ENCODE measurements around the gene NPC1L1. TPM values are rescaled to one million over a fixed set of nuclear protein-coding genes. Genes with fewer than 3 reads are reported as not detected.
A peak's percentile ranks its signal among the peaks of the same experiment; 100 is the strongest.
"Not testable (repeated sequence)": the region's sequence is repeated elsewhere in the genome, so short reads cannot be mapped to it uniquely, and the experiment has no call there.

The NPC1L1 gene
- total RNA-seq, 1 donor from 2014 or later: not detected

GRCh38 chr7:44573464-44574286 lies 32.5 kb upstream of the NPC1L1 start, which contains the start of gene DDX56:
Gene DDX56, minus strand, starts transcription at chr7:44573908. Its CDS starts 13 bp downstream, at chr7:44573895.
- Mint-ChIP-seq H3K27ac (peak within 1 kb of the TSS; percentile 95), H3K36me3 (ENCODE audit: low read depth) (peaks cover 57% of the 10 kb centered on the region), H3K9me3 (no peaks in the 10 kb centered on the region), H3K4me1 (ENCODE audit: low read depth) (peaks cover 32% of the 10 kb centered on the region), H3K27me3 (ENCODE audit: insufficient read depth) (no peaks in the 10 kb centered on the region), H3K4me3 (peak within 1 kb of the TSS; percentile 88)
- intact Hi-C loops (cut with micrococcal nuclease): loop anchor here (1.0 to 2.0 kb wide), 7 partner anchors 9 to 491 kb away; partner anchors contain the start of genes H2AZ2, NUDCD3, OGDH and POLM
- peak; percentile 93 for DNase-seq (ENCODE audit: low spot score)

DNA sequence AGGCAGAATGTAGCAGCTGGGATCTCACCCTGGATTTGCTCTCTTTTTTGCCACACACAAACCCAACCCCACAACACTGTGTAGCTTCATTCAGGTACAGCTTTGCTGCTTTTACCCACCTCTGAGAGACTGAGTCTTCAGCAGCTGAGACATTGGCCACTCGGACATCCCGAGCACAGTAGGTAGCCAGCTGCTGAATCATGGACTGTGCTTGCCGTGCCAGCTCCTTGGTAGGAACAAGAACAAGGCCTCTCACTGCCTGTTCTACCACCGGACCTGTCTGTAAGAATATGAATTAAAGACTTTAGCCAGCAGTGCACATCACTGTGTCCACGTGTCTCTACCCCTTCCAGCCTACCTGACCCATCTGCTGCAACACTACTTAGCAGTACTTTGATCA lies 31.6 kb upstream of the NPC1L1 start:
- Mint-ChIP-seq H3K27ac (peak overlapping the region; percentile 95), H3K27me3 (ENCODE audit: insufficient read depth) (no peaks in the 10 kb centered on the region), H3K4me3 (peak overlapping the region; percentile 88), H3K36me3 (ENCODE audit: low read depth) (peaks cover 65% of the 10 kb centered on the region), H3K4me1 (ENCODE audit: low read depth) (peaks cover 32% of the 10 kb centered on the region), H3K9me3 (no peaks in the 10 kb centered on the region)
- no peak for DNase-seq (ENCODE audit: low spot score)
- intact Hi-C loops (cut with micrococcal nuclease): loop anchor here (1.0 kb wide), 1 partner anchor 276 kb away; the partner anchor contains the start of gene H2AZ2

DNA sequence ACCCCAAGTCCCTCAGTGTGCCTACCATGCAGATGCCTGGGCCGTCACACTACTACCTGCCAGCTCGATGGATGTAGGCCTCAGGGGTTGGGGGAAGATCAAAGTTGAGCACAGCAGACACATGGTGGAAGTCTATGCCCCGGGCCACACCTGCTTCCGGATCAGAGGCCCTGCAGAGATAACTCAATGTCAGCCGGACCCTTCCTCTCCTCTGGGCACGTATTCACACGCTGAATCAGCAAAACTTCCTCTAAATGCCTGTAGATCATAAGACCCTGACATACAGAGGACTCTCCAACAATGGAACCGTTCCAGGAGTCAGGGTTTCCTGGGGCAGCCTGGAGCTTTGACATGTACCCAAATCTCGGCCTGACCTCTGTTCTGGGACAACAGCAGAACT lies 28.8 kb upstream of the NPC1L1 start:
- Mint-ChIP-seq H3K36me3 (ENCODE audit: low read depth) (peaks cover 74% of the 10 kb centered on the region), H3K27me3 (ENCODE audit: insufficient read depth) (no peaks in the 10 kb centered on the region), H3K9me3 (no peaks in the 10 kb centered on the region), H3K27ac (no peak overlapping the region), H3K4me3 (no peak overlapping the region), H3K4me1 (ENCODE audit: low read depth) (peaks cover 21% of the 10 kb centered on the region)
- no peak for DNase-seq (ENCODE audit: low spot score)
- intact Hi-C loops (cut with micrococcal nuclease): loop anchor here (5.0 kb wide), 1 partner anchor 548 kb away; no protein-coding TSS in a partner anchor

GRCh38 chr7:44568771-44569560 lies 27.8 kb upstream of the NPC1L1 start:
- Mint-ChIP-seq H3K27me3 (ENCODE audit: insufficient read depth) (no peaks in the 10 kb centered on the region), H3K4me3 (no peak overlapping the region), H3K36me3 (ENCODE audit: low read depth) (peaks cover 80% of the 10 kb centered on the region), H3K27ac (no peak overlapping the region), H3K4me1 (ENCODE audit: low read depth) (peaks cover 11% of the 10 kb centered on the region), H3K9me3 (no peaks in the 10 kb centered on the region)
- no peak for DNase-seq (ENCODE audit: low spot score)
- intact Hi-C loops (cut with micrococcal nuclease): loop anchor here (5.0 kb wide), 1 partner anchor 547 kb away; no protein-coding TSS in a partner anchor

- Mint-ChIP-seq H3K36me3 (ENCODE audit: low read depth) (peaks cover 79% of the 10 kb centered on the region), H3K27me3 (ENCODE audit: insufficient read depth) (no peaks in the 10 kb centered on the region), H3K9me3 (no peaks in the 10 kb centered on the region), H3K27ac (no peak overlapping the region), H3K4me1 (ENCODE audit: low read depth) (peaks cover 8% of the 10 kb centered on the region), H3K4me3 (no peak overlapping the region)
- intact Hi-C loops (cut with micrococcal nuclease): loop anchor here (5.0 kb wide), 1 partner anchor 546 kb away; no protein-coding TSS in a partner anchor
- DNase-seq (ENCODE audit: low spot score): no peak
Measured at GRCh38 chr7:44567884-44568283, 26.8 kb upstream of the NPC1L1 start.

DNA sequence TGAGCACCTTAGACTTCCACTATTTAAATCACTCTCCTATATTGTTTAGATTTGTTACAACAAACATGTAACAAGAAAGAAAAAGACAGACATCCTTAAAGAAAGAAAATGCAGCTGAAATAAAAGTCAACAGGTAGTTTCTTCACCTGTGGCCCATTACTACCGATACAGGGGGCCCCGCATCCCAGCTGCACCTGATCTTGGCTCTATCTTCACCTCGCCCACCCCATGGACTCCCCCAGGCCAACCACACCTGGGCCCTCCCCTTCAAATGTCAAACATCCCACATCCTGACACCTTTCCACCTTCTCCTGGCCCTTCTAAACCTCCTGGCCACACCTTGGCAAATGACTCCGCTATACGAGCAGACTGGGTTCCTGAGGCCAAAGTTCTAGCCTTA lies 25.6 kb upstream of the NPC1L1 start:
- H3K9me3 Mint-ChIP-seq: no peaks in the 10 kb centered on the region
- H3K36me3 Mint-ChIP-seq (ENCODE audit: low read depth): peaks cover 67% of the 10 kb centered on the region
- DNase-seq (ENCODE audit: low spot score): no peak
- intact Hi-C loops (cut with micrococcal nuclease): loop anchor here (5.0 kb wide), 1 partner anchor 544 kb away; no protein-coding TSS in a partner anchor
- H3K4me1 Mint-ChIP-seq (ENCODE audit: low read depth): no peaks in the 10 kb centered on the region
- no peak overlapping the region for H3K27ac Mint-ChIP-seq
- no peaks in the 10 kb centered on the region for H3K27me3 Mint-ChIP-seq (ENCODE audit: insufficient read depth)
- H3K4me3 Mint-ChIP-seq: no peak overlapping the region

- H3K27ac Mint-ChIP-seq: no peak overlapping the region
- intact Hi-C loops (cut with micrococcal nuclease): loop anchor here (1.0 to 5.0 kb wide), 2 partner anchors 325 to 544 kb away; no protein-coding TSS in a partner anchor
- no peaks in the 10 kb centered on the region for H3K4me1 Mint-ChIP-seq (ENCODE audit: low read depth)
- no peaks in the 10 kb centered on the region for H3K27me3 Mint-ChIP-seq (ENCODE audit: insufficient read depth)
- H3K9me3 Mint-ChIP-seq: no peaks in the 10 kb centered on the region
- H3K36me3 Mint-ChIP-seq (ENCODE audit: low read depth): peaks cover 60% of the 10 kb centered on the region
- no peak overlapping the region for H3K4me3 Mint-ChIP-seq
- DNase-seq (ENCODE audit: low spot score): no peak
Measured at GRCh38 chr7:44565795-44566559, 24.8 kb upstream of the NPC1L1 start.

DNA sequence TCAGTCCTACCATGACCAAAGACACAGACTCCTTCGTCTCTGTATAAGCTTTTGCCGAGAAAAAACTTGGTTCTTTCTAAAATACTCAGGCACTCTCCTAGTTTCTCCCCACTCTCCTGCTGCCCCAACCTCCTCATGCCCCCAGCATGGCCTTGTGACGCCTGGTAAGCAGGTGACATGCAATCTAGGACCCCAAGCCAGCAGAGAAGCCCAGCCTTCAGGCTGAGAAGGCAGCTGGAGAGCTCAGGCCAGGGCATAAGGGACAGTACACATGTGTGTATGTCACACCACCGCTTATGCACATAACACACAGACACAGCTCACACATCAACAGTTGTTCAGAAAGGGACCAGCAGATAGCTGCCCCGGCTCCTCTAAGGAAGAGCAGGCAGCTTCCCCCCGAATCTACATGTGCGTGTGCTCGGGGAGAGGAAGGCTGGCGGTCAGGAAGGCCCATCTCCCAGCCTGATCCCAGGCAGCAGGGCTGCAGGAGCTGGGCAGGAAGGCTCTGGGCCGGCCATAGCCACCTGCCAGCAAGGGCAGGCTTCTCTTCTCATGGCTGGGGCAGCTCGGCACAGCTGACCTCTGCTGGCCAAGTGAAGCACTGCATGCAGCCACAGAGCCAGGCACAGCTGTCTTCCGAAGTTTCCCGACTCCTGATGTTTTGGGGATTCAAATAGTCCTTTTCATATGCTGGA lies 24.1 kb upstream of the NPC1L1 start:
- Mint-ChIP-seq H3K36me3 (ENCODE audit: low read depth) (peaks cover 55% of the 10 kb centered on the region), H3K4me3 (no peak overlapping the region), H3K27ac (no peak overlapping the region), H3K9me3 (no peaks in the 10 kb centered on the region), H3K4me1 (ENCODE audit: low read depth) (no peaks in the 10 kb centered on the region), H3K27me3 (ENCODE audit: insufficient read depth) (no peaks in the 10 kb centered on the region)
- peak; percentile 45 for DNase-seq (ENCODE audit: low spot score)
- intact Hi-C loops (cut with micrococcal nuclease): loop anchor here (1.0 to 5.0 kb wide), 2 partner anchors 324 to 543 kb away; no protein-coding TSS in a partner anchor

DNA sequence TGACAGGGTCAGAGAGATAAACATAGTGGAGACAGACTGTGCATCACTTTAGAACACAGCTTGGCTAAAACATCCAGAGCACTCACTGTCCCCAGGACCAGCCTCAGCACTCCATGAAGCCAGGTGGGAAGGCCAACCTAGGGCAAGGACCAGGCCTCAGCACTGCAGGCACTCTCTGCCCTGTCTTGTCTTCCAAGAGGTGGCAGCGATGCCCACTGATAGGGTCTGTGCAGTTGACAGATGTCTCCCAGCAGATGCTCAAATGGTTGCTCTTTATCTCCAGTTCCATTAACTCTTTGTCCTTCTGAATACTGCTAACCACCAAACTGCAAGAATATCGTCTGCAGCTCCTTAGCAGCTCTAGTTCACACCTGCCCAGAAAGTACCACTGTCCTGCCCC lies 23.5 kb upstream of the NPC1L1 start:
- no peak for DNase-seq (ENCODE audit: low spot score)
- Mint-ChIP-seq H3K36me3 (ENCODE audit: low read depth) (peaks cover 51% of the 10 kb centered on the region), H3K4me3 (no peak overlapping the region), H3K27ac (no peak overlapping the region), H3K4me1 (ENCODE audit: low read depth) (no peaks in the 10 kb centered on the region), H3K9me3 (no peaks in the 10 kb centered on the region), H3K27me3 (ENCODE audit: insufficient read depth) (no peaks in the 10 kb centered on the region)
- intact Hi-C loops (cut with micrococcal nuclease): loop anchor here (1.0 to 5.0 kb wide), 2 partner anchors 323 to 542 kb away; no protein-coding TSS in a partner anchor

GRCh38 chr7:44563171-44563679 lies 22.1 kb upstream of the NPC1L1 start:
- Mint-ChIP-seq H3K36me3 (ENCODE audit: low read depth) (peaks cover 39% of the 10 kb centered on the region), H3K4me1 (ENCODE audit: low read depth) (no peaks in the 10 kb centered on the region), H3K9me3 (no peaks in the 10 kb centered on the region), H3K4me3 (no peak overlapping the region), H3K27ac (no peak overlapping the region), H3K27me3 (ENCODE audit: insufficient read depth) (no peaks in the 10 kb centered on the region)
- intact Hi-C loops (cut with micrococcal nuclease): no loop called here
- no peak for DNase-seq (ENCODE audit: low spot score)

GRCh38 chr7:44562622-44562962 lies 21.5 kb upstream of the NPC1L1 start:
- DNase-seq (ENCODE audit: low spot score); H3K4me3 Mint-ChIP-seq; H3K27me3 Mint-ChIP-seq (ENCODE audit: insufficient read depth); H3K9me3 Mint-ChIP-seq; H3K4me1 Mint-ChIP-seq (ENCODE audit: low read depth); intact Hi-C loops (cut with micrococcal nuclease); H3K27ac Mint-ChIP-seq: not testable (repeated sequence)
- peaks cover 34% of the 10 kb centered on the region for H3K36me3 Mint-ChIP-seq (ENCODE audit: low read depth)
